Stimulated activated CD8-positive, alpha-beta memory T cell treated with anti-CD3 and anti-CD28 coated beads, Interleukin-15, amount 100 ng/mL, for 4 hours (primary cell): ENCODE measurements around the gene UQCRC1.
"Not testable (repeated sequence)": the region's sequence is repeated elsewhere in the genome, so short reads cannot be mapped to it uniquely, and the experiment has no call there.

Source experiments
- DNase-seq, 2 donors: peaks; one replicate each; pipeline ENCODE4 v3.0.0-alpha.2; 2020; ENCODE audit warnings: low read depth in 2 of 2

The UQCRC1 gene

GRCh38 chr3:48555231-48555948 lies 54.1 kb downstream of the UQCRC1 start:
- DNase-seq = no peak

- DNase-seq = no peak
These were observed 55.3 kb downstream of the UQCRC1 start for GRCh38 chr3:48553886-48554845.

- DNase-seq = no peak
These were observed 56.1 kb downstream of the UQCRC1 start for GRCh38 chr3:48553361-48553760.

- DNase-seq = no peak
These were observed 57.1 kb downstream of the UQCRC1 start for GRCh38 chr3:48552111-48552951.

- not testable (repeated sequence) for DNase-seq
These were observed 57.8 kb downstream of the UQCRC1 start for GRCh38 chr3:48551651-48552050.
